Measurements from ENCODE around the gene ZNF680.
"Not testable (repeated sequence)": the region's sequence is repeated elsewhere in the genome, so short reads cannot be mapped to it uniquely, and the experiment has no call there.

The ZNF680 gene

DNA sequence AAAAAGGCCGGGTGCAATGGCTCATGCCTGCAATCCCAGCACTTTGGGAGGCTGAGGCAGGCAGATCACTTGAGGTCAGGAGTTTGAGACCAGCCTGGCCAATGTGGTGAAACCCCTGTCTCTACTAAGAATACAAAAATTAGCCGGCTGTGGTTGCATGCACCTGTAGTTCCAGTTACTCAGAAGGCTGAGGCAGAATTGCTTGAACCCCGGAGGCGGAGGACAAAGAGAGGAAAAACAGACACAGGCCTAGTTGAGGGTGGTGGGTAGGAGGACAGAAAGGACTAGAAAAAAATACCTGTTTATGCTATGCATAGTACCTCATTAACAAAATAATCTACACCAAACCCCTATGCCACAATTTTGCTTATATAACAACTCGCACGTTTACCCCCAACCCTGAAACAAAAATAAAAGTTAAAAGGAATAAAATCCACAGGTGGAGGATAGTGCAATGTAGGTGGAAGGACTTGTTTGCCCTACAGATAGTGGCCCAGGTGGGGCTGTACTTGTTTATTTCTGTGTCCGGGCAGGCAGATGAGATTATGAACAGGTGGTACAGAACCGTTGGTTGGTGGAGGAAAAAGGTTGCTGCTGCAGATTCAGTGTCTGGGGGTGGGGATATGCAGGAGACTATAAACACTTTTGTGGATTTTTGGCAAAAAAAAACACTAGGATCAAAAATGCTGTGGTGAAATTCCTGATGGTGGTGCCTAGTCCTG, 5.1 kb downstream of the ZNF680 start:
- H3K4me1 ChIP-seq (ENCODE audit: control insufficient read depth, low read length): peaks cover 9% of the 10 kb centered on the region
- H3K27me3 ChIP-seq (ENCODE audit: control insufficient read depth, low read length): no peaks in the 10 kb centered on the region
- TF ChIP-seq, protein P1, sequence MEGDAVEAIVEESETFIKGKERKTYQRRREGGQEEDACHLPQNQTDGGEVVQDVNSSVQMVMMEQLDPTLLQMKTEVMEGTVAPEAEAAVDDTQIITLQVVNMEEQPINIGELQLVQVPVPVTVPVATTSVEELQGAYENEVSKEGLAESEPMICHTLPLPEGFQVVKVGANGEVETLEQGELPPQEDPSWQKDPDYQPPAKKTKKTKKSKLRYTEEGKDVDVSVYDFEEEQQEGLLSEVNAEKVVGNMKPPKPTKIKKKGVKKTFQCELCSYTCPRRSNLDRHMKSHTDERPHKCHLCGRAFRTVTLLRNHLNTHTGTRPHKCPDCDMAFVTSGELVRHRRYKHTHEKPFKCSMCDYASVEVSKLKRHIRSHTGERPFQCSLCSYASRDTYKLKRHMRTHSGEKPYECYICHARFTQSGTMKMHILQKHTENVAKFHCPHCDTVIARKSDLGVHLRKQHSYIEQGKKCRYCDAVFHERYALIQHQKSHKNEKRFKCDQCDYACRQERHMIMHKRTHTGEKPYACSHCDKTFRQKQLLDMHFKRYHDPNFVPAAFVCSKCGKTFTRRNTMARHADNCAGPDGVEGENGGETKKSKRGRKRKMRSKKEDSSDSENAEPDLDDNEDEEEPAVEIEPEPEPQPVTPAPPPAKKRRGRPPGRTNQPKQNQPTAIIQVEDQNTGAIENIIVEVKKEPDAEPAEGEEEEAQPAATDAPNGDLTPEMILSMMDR (IDR thresholded peaks at IDR 0.05; ENCODE audit: low read depth, low read length, poor library complexity, severe bottlenecking): no peak
- no peak for TF ChIP-seq EZH2phosphoT487 (IDR thresholded peaks at IDR 0.05; ENCODE audit: borderline replicate concordance, low read length)
- peaks cover 95% of the 10 kb centered on the region for H3K79me2 ChIP-seq (ENCODE audit: control insufficient read depth, low read length)
- H4K20me1 ChIP-seq (ENCODE audit: control insufficient read depth, insufficient read depth, low read depth, low read length): no peaks in the 10 kb centered on the region
- no peaks in the 10 kb centered on the region for H3K9me2 ChIP-seq (replicated peaks; ENCODE audit: control insufficient read depth, low read length)
- peaks cover 70% of the 10 kb centered on the region for H3K36me3 ChIP-seq (ENCODE audit: control insufficient read depth, low read length)
- H3K4me3 ChIP-seq (ENCODE audit: low read length): no peak overlapping the region
- H3K9me3 ChIP-seq (ENCODE audit: control insufficient read depth, insufficient read depth, low read length): peaks cover 33% of the 10 kb centered on the region; the same call in 1 of the 2 replicates
- H3K27ac ChIP-seq (ENCODE audit: low read depth, low read length): no peak overlapping the region
- H3K4me2 ChIP-seq (ENCODE audit: low read length): no peak overlapping the region
- no peaks in the 10 kb centered on the region for H3F3A ChIP-seq (ENCODE audit: control insufficient read depth, insufficient read depth)

GRCh38 chr7:64555046-64555445, 7.8 kb downstream of the ZNF680 start:
- Histone ChIP-seq H3K4me3 (ENCODE audit: low read length) (no peak overlapping the region), H3K27me3 (ENCODE audit: control insufficient read depth, low read length) (no peaks in the 10 kb centered on the region), H3K4me1 (ENCODE audit: control insufficient read depth, low read length) (no peaks in the 10 kb centered on the region), H4K20me1 (ENCODE audit: control insufficient read depth, insufficient read depth, low read depth, low read length) (no peaks in the 10 kb centered on the region), H3K9me3 (ENCODE audit: control insufficient read depth, insufficient read depth, low read length) (peaks cover 23% of the 10 kb centered on the region; the same call in 1 of the 2 replicates), H3K79me2 (ENCODE audit: control insufficient read depth, low read length) (peaks cover 94% of the 10 kb centered on the region), H3K9me2 (replicated peaks; ENCODE audit: control insufficient read depth, low read length) (no peaks in the 10 kb centered on the region), H3K4me2 (ENCODE audit: low read length) (no peak overlapping the region), H3K36me3 (ENCODE audit: control insufficient read depth, low read length) (peaks cover 65% of the 10 kb centered on the region), H3F3A (ENCODE audit: control insufficient read depth, insufficient read depth) (no peaks in the 10 kb centered on the region), H3K27ac (ENCODE audit: low read depth, low read length) (no peak overlapping the region)
- TF ChIP-seq EZH2phosphoT487 (IDR thresholded peaks at IDR 0.05; ENCODE audit: borderline replicate concordance, low read length): no peak
- TF ChIP-seq, protein P1 (IDR thresholded peaks at IDR 0.05; ENCODE audit: low read depth, low read length, poor library complexity, severe bottlenecking): no peak

DNA sequence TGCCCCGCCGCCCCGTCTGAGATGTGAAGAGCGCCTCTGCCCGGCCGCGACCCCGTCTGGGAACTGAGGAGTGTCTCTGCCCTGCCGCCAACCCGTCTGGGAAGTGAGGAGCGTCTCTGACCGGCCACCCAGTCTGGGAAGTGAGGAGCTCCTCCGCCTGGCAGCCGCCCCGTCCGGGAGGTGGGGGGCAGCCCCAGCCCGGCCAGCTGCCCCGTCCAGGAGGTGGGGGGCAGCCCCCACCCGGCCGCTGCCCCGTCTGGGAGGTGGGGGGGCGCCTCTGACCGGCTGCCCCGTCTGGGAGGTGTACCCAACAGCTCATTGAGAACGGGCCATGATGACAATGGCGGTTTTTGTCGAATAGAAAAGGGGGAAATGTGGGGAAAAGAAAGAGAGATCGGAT, 8.7 kb downstream of the ZNF680 start:
- not testable (repeated sequence) for H3K27me3 ChIP-seq (ENCODE audit: control insufficient read depth, low read length); H3K4me1 ChIP-seq (ENCODE audit: control insufficient read depth, low read length); H3K4me2 ChIP-seq (ENCODE audit: low read length); H3F3A ChIP-seq (ENCODE audit: control insufficient read depth, insufficient read depth); H3K27ac ChIP-seq (ENCODE audit: low read depth, low read length); H4K20me1 ChIP-seq (ENCODE audit: control insufficient read depth, insufficient read depth, low read depth, low read length); H3K9me2 ChIP-seq (replicated peaks; ENCODE audit: control insufficient read depth, low read length); H3K4me3 ChIP-seq (ENCODE audit: low read length)
- peaks cover 68% of the 10 kb centered on the region for H3K36me3 ChIP-seq (ENCODE audit: control insufficient read depth, low read length)
- peaks cover 21% of the 10 kb centered on the region; the same call in 1 of the 2 replicates for H3K9me3 ChIP-seq (ENCODE audit: control insufficient read depth, insufficient read depth, low read length)
- H3K79me2 ChIP-seq (ENCODE audit: control insufficient read depth, low read length): peaks cover 94% of the 10 kb centered on the region

- no peaks in the 10 kb centered on the region for H3F3A ChIP-seq (ENCODE audit: control insufficient read depth, insufficient read depth)
- peaks cover 20% of the 10 kb centered on the region; the same call in 1 of the 2 replicates for H3K9me3 ChIP-seq (ENCODE audit: control insufficient read depth, insufficient read depth, low read length)
- H3K79me2 ChIP-seq (ENCODE audit: control insufficient read depth, low read length): peaks cover 91% of the 10 kb centered on the region
- H3K4me3 ChIP-seq (ENCODE audit: low read length): no peak overlapping the region
- H3K27me3 ChIP-seq (ENCODE audit: control insufficient read depth, low read length): no peaks in the 10 kb centered on the region
- H3K9me2 ChIP-seq (replicated peaks; ENCODE audit: control insufficient read depth, low read length): no peaks in the 10 kb centered on the region
- no peaks in the 10 kb centered on the region for H4K20me1 ChIP-seq (ENCODE audit: control insufficient read depth, insufficient read depth, low read depth, low read length)
- H3K36me3 ChIP-seq (ENCODE audit: control insufficient read depth, low read length): peaks cover 62% of the 10 kb centered on the region
- no peak overlapping the region for H3K27ac ChIP-seq (ENCODE audit: low read depth, low read length)
- H3K4me2 ChIP-seq (ENCODE audit: low read length): no peak overlapping the region
- TF ChIP-seq EZH2phosphoT487 (IDR thresholded peaks at IDR 0.05; ENCODE audit: borderline replicate concordance, low read length): no peak
- TF ChIP-seq, protein P1 (IDR thresholded peaks at IDR 0.05; ENCODE audit: low read depth, low read length, poor library complexity, severe bottlenecking): no peak
- no peaks in the 10 kb centered on the region for H3K4me1 ChIP-seq (ENCODE audit: control insufficient read depth, low read length)
These were observed 11.3 kb downstream of the ZNF680 start for GRCh38 chr7:64551375-64552142.

Measured in DOHH2 (cell line).